ENCODE measurements around the gene KANSL1. TPM values are rescaled to one million over a fixed set of nuclear protein-coding genes. Genes with fewer than 3 reads are reported as not detected.
"Not testable (repeated sequence)": the region's sequence is repeated elsewhere in the genome, so short reads cannot be mapped to it uniquely, and the experiment has no call there.

KANSL1 gene
- total RNA-seq, 4 donors from 2014 or later, result 53.8 to 107 (median 60.6) TPM

DNA sequence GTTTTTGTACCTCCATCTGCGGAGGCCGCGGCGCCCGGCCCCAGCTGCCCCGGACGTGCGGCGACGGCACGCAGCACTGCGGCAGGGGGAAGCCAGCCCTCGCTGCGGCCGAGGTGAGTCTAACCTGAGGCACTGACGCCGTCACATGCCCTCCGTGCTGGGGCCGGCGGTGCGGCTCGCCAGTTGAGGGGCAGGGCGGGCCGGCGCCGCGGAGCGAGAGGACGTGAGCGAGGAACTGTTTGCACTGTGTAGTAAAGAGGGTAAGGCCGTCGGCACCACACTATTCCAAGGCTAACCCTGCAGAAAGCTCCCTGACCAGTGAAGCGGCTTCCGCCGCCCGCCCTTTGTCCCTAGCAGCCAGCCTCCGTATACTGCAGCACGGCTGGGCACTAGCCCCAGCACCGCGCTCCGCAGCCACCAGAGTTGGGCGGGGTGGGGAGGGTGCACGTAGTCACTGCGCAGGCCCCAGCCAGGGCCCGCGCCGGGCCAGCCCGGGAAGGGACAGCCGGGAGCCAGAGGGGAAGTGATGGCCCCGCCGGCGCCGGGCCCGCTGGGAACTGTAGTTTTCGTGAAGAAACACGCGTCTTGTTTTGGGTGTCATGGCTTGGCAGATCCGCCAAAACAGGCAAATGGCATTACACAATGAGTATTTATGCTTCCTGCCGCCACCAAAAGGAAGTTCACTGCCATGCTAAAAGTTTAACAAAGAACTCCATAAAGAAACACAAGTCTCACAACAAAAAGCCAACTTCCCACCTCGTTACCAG is 580 bp upstream of the KANSL1 start:
- DNase-seq (ENCODE audit: low spot score in 2 of 2), result peak; percentile 95 to 99
- 0 to 1% methylated on average over 38 to 41 of the region's 60 CpGs for WGBS, 2 donors
- H3K4me3 ChIP-seq (ENCODE audit: low read depth, poor library complexity, severe bottlenecking), result peak overlapping the region; percentile 88
- TF ChIP-seq POLR2A (IDR thresholded peaks at IDR 0.05), result peak in 1 of 2 donors; percentile 3
- TF ChIP-seq, protein P1, sequence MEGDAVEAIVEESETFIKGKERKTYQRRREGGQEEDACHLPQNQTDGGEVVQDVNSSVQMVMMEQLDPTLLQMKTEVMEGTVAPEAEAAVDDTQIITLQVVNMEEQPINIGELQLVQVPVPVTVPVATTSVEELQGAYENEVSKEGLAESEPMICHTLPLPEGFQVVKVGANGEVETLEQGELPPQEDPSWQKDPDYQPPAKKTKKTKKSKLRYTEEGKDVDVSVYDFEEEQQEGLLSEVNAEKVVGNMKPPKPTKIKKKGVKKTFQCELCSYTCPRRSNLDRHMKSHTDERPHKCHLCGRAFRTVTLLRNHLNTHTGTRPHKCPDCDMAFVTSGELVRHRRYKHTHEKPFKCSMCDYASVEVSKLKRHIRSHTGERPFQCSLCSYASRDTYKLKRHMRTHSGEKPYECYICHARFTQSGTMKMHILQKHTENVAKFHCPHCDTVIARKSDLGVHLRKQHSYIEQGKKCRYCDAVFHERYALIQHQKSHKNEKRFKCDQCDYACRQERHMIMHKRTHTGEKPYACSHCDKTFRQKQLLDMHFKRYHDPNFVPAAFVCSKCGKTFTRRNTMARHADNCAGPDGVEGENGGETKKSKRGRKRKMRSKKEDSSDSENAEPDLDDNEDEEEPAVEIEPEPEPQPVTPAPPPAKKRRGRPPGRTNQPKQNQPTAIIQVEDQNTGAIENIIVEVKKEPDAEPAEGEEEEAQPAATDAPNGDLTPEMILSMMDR (IDR thresholded peaks at IDR 0.05), result peak in 1 of 3 donors; percentile 9
- intact Hi-C loops (cut with DNase I; ENCODE audit: low total_unique reads), result no loop called here

GRCh38 chr17:46192439-46193150 is 634 bp downstream of the KANSL1 start:
- 1% methylated on average over 30 to 50 of the region's 60 CpGs for WGBS, 2 donors
- TF ChIP-seq, protein P1 (IDR thresholded peaks at IDR 0.05), result no peak
- TF ChIP-seq POLR2A (IDR thresholded peaks at IDR 0.05), result no peak
- DNase-seq (ENCODE audit: low spot score in 2 of 2), result peak; percentile 56 to 92
- intact Hi-C loops (cut with DNase I; ENCODE audit: low total_unique reads), result no loop called here
- H3K4me3 ChIP-seq (ENCODE audit: low read depth, poor library complexity, severe bottlenecking), result peak overlapping the region; percentile 88

DNA sequence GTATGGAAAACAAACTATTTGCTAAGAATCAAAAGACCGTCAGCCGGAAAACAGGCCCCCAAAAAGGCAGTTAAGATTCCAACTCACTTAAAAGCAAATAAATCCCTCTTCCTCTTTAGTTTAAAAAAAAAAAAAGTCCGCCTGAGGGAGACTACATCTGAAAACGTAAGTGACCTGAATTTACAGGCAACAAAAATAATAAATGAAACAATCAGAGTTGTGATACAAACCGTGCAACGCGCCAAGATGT is 1.1 kb downstream of the KANSL1 start:
- H3K4me3 ChIP-seq (ENCODE audit: low read depth, poor library complexity, severe bottlenecking), result peak overlapping the region; percentile 88
- WGBS, 2 donors, result 1% methylated on average over 7 of the region's 7 CpGs
- TF ChIP-seq, protein P1 (IDR thresholded peaks at IDR 0.05), result no peak
- no peak for TF ChIP-seq POLR2A (IDR thresholded peaks at IDR 0.05)
- intact Hi-C loops (cut with DNase I; ENCODE audit: low total_unique reads), result no loop called here
- DNase-seq (ENCODE audit: low spot score in 2 of 2), result no peak

GRCh38 chr17:46191322-46192188 is 1.7 kb downstream of the KANSL1 start:
- H3K4me3 ChIP-seq (ENCODE audit: low read depth, poor library complexity, severe bottlenecking), result peak overlapping the region; percentile 88
- no peak for TF ChIP-seq POLR2A (IDR thresholded peaks at IDR 0.05)
- TF ChIP-seq, protein P1 (IDR thresholded peaks at IDR 0.05), result no peak
- 0 to 2% methylated on average over 20 of the region's 20 CpGs for WGBS, 2 donors
- intact Hi-C loops (cut with DNase I; ENCODE audit: low total_unique reads), result no loop called here
- peak in 1 of 2 donors; percentile 32 for DNase-seq (ENCODE audit: low spot score in 2 of 2)

DNA sequence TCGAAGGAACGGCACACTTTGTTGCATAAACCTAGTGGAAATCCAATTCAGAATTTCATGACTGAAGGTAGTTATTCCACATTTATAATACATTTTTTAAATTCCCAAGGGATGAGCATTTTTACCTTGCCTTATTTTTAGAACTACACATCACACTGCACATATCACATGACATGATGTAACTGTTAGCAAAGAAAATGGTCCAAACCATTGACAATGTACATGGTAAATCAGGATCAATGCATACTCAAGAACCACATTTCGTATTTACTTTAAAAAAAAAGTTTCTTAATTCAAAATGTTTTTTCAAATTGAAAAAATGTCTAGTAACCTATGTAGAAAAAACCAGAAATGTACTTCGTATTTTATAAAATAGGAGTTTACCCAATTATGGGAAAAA is 2.5 kb downstream of the KANSL1 start:
- TF ChIP-seq, protein P1 (IDR thresholded peaks at IDR 0.05), result no peak
- TF ChIP-seq POLR2A (IDR thresholded peaks at IDR 0.05), result no peak
- no peak for DNase-seq (ENCODE audit: low spot score in 2 of 2)
- intact Hi-C loops (cut with DNase I; ENCODE audit: low total_unique reads), result no loop called here
- WGBS, 2 donors, result 26 to 31% methylated on average over 4 of the region's 4 CpGs
- H3K4me3 ChIP-seq (ENCODE audit: low read depth, poor library complexity, severe bottlenecking), result no peak overlapping the region

DNA sequence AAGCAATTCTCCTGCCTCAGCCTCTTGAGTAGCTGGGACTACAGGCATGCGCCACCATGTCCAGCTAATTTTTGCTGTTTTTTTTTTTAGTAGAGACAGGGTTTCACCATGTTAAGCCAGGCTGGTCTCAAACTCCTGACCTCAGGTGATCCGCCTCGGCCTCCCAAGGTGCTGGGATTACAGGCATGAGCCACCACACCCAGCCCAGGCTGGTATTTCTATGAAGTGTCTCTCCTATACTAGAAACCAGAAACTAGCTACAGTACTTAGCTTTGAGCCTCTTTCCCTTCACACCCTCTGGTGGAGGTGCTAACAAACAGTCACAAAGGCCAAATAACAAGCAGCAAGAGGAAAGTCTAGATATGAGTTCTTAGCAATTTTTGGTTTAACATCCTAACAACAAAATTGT is 6.4 kb downstream of the KANSL1 start:
- WGBS, 2 donors, result 74 to 76% methylated on average over 3 of the region's 3 CpGs
- H3K4me3 ChIP-seq (ENCODE audit: low read depth, poor library complexity, severe bottlenecking); intact Hi-C loops (cut with DNase I; ENCODE audit: low total_unique reads); DNase-seq (ENCODE audit: low spot score in 2 of 2): not testable (repeated sequence)
